ENCODE results near the gene PTPN5. TPM values are rescaled to one million over a fixed set of nuclear protein-coding genes. Genes with fewer than 3 reads are reported as not detected.

PTPN5 gene
- total RNA-seq, 1 donor from 2014 or later = 4.8 TPM

DNA sequence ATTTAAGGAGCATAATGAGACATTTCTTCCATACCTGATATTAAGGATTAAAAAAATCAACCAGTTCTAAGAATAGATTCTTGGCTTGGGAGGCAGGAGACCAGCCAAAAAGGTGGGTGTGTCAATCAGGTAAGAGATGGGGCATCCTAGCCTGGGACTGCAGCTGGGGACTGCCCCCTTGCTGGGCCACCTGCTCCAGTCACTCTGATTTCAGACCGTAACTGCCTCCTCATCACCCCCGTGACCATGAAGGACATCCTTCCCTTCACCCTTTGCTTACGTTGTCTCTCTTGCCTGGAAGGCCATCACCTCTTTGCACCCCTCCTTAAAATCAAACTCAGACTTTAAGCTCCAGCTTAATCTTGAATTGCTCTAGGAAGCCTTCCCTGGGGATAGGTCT is 17.9 kb downstream of the PTPN5 start:
- no peak for DNase-seq (ENCODE audit: low spot score)

GRCh38 chr11:18773104-18773503 is 18.5 kb downstream of the PTPN5 start:
- no peak for DNase-seq (ENCODE audit: low spot score)

DNA sequence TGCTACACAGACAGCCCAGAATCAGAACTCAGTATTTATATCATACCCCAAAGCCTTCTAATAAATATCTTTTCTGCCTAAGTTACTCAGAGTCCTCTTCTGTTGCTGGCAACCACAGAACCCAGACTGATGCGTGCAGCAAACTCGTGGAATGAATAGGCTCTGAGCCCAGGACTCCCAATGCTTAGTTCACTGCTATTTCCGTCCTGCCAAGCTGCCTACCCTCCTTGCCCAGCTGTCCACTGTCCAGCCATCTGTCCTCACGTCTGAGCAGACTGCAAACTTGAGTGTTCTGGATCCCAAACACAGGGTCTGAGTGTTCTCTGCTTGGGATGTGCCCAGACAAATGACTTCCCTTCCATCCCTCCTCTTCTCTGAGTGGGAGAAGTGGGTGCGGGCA is 19.4 kb downstream of the PTPN5 start:
- DNase-seq (ENCODE audit: low spot score) = no peak

GRCh38 chr11:18771266-18772035 is 20.1 kb downstream of the PTPN5 start:
- DNase-seq (ENCODE audit: low spot score) = no peak

DNA sequence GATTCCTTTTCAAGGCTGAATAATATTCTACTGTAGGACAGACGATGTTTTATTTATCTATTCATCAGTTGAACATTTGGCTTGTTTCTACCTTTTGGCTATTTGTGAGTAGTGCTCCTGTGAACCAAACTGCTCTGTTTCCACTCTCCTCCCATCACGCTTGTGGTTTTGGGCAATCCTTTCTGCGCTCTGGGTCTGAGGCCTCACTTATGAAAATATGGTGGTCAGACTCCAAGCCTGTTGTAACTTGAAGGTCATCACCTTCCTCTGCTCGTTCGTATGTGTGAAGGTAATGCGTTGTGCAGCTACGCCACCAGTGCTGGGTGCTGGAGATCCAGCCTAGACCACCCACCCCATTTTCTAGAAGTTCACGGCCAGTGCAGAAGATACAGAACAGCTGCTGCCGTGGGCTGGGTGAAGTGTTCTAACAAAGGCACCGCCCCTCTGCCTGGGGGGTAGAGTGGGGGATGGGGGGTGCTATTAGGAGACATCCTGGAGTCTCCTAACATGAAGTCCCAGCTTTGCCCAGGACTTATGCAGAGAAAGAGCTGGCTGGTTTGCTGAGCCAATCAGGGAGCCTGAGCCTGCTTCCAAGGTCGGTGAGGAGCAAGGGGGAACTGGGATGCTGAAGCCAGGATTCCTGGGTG is 21.0 kb downstream of the PTPN5 start:
- no peak for DNase-seq (ENCODE audit: low spot score)

DNA sequence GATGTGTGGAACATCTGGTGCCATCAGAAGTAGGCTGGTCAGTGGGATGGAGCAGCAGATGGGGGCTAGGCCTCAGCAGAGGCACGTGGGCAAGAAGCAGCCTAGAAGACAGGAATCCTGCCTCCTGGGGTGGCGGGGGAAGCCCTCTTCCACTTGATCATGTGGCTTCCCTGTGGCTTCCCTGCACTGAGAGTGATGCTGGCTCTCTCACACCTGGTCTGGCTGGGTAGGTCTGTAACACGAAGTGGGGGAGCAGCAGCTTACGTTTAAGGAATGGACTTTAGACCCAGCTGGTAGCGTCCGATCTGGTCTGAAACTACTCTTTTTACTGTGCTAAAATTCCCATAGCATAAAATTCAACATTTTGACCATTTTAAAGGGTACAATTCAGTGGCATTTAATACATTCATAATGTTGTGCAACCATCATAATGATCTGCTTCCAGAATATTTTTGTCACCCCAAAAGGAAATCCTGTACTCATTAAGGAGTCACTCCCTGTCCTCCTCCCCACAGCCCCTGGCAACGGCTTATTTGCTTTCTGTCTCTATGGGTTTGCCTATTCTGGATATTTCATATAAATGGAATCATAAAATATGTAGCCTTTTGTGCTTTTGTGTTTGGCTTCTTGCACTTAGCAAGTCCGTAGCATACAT is 21.7 kb downstream of the PTPN5 start:
- no peak for DNase-seq (ENCODE audit: low spot score)

GRCh38 chr11:18768978-18769377 is 22.6 kb downstream of the PTPN5 start:
- DNase-seq (ENCODE audit: low spot score) = no peak

GRCh38 chr11:18768472-18768901 is 23.1 kb downstream of the PTPN5 start:
- no peak for DNase-seq (ENCODE audit: low spot score)

GRCh38 chr11:18766015-18766414 is 25.6 kb downstream of the PTPN5 start:
- DNase-seq (ENCODE audit: low spot score) = no peak

DNA sequence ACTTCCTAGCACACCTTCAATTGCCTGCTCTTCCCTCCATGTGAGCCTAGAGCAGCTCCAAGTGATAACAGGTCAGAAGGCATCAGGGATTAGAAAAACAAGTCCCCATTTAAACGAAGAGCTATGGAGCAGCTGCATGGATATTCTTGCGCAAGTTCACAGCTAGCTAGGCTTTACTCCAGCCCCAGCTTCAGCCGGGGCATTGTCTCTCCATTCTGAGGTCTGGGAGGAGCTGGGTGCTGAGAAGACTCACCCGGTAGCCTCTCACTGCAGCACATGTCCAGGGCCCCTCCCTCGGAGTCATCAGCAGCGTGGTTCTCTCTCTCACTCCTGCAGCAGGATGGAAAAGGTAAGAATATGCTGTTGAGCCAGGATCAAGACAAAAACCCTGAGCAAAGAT is 26.0 kb downstream of the PTPN5 start:
- no peak for DNase-seq (ENCODE audit: low spot score)

DNA sequence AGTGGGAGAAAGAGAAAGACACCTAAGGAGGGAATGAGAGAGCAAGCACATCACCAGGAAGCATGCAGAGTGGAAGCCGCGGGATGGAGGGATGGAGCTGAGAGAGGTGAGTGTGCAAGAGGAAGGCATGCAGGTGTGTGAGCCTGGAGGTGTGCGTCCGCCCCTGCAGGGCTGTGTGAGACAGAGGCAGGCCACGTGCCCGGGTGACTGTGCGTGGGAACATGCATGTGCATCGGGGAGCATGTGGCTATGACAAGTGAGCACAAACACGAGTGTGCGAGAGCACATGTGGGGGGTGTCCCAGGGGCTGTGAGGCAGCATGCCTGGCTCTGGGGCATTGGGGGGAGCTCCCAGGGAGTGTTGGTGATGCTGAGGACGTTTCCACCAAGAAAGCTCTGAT is 29.9 kb downstream of the PTPN5 start:
- no peak for DNase-seq (ENCODE audit: low spot score)

GRCh38 chr11:18761144-18761543 is 30.5 kb downstream of the PTPN5 start:
- DNase-seq (ENCODE audit: low spot score) = no peak

GRCh38 chr11:18757811-18758210 is 33.8 kb downstream of the PTPN5 start:
- peak; percentile 81 for DNase-seq (ENCODE audit: low spot score)

DNA sequence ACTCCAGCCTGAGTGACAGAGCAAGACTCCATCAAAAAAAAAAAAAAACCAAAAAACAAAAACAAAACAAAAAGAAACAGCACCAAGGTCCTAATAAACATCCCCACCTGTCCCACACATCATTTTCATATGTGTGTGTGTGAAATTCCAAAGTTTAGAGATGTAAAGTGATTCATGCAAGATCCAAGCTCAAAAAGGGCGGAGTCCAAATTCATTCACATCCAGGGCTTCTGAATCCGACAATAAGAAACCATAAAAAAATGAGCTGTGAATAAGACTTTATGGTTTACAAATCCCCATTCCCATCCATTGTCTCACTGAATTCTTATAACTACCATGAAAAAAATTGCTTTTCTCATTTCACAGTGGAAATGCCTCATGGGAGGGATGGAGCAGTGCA is 34.7 kb downstream of the PTPN5 start:
- no peak for DNase-seq (ENCODE audit: low spot score)

- DNase-seq (ENCODE audit: low spot score) = no peak
These were observed 37.3 kb downstream of the PTPN5 start for GRCh38 chr11:18754308-18754707.

- no peak for DNase-seq (ENCODE audit: low spot score)
These were observed 39.1 kb downstream of the PTPN5 start for GRCh38 chr11:18752502-18752901.

GRCh38 chr11:18750944-18751343 is 40.7 kb downstream of the PTPN5 start:
- no peak for DNase-seq (ENCODE audit: low spot score)

GRCh38 chr11:18749681-18750319 is 41.8 kb downstream of the PTPN5 start:
- DNase-seq (ENCODE audit: low spot score) = peak; percentile 59

GRCh38 chr11:18748766-18749365 is 42.7 kb downstream of the PTPN5 start:
- DNase-seq (ENCODE audit: low spot score) = no peak

- no peak for DNase-seq (ENCODE audit: low spot score)
These were observed 46.3 kb downstream of the PTPN5 start for GRCh38 chr11:18745251-18745650.

GRCh38 chr11:18743900-18744514 is 47.6 kb downstream of the PTPN5 start:
- no peak for DNase-seq (ENCODE audit: low spot score)

All from umbilical cord (tissue), 2 donors.